ENCODE measurements around the gene PHGDH.

The PHGDH gene

DNA sequence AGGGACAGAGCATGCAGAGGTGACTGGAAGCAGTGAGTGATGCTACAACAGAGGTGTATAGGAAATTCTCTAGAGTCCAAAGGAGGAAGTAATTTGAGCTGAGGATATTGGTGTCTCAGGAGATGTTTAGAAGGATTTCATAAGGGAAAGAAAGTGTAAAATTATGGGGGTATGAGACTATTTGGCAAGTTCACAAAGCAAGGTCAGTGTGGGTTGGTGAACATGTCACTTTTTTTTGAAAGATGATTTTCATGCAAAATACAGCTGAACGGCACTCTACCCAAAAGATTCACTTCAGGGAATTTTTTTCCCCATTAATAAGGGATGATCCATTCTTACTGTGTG lies 32.8 kb downstream of the PHGDH start:
- Histone ChIP-seq H3K9me3 (ENCODE audit: control insufficient read depth, low read depth, low read length) (no peaks in the 10 kb centered on the region), H3K36me3 (ENCODE audit: control insufficient read depth, low read depth, low read length) (peaks cover 48% of the 10 kb centered on the region), H3K27me3 (ENCODE audit: control insufficient read depth, insufficient read depth, low read length) (no peaks in the 10 kb centered on the region), H3K4me1 (ENCODE audit: control insufficient read depth, low read depth, low read length) (peaks cover 10% of the 10 kb centered on the region), H3K27ac (ENCODE audit: low read length) (no peak overlapping the region), H3K4me3 (ENCODE audit: low read length) (no peak overlapping the region), H3K9ac (ENCODE audit: low read length) (no peak overlapping the region)

DNA sequence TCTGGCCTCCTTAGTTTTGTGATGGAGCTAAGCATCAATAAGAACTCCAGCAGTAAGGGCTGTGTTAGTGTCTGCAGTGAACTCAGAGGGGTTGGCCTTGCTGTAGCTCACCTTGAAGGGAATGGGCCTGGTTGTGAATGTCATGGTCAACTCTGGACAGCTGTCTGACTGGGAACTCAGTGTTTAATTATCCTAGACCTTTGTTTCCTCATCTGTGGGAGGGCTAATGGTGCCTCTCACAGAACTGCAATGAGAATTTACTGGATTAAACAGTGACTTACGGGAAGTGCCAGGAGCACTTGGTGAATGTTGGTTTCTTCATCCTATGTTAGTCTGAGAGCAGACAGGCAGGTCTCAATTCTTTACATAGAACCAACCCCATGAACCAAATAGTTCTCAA lies 33.3 kb downstream of the PHGDH start:
- Histone ChIP-seq H3K9me3 (ENCODE audit: control insufficient read depth, low read depth, low read length) (no peaks in the 10 kb centered on the region), H3K4me1 (ENCODE audit: control insufficient read depth, low read depth, low read length) (peaks cover 10% of the 10 kb centered on the region), H3K9ac (ENCODE audit: low read length) (no peak overlapping the region), H3K27me3 (ENCODE audit: control insufficient read depth, insufficient read depth, low read length) (no peaks in the 10 kb centered on the region), H3K4me3 (ENCODE audit: low read length) (no peak overlapping the region), H3K27ac (ENCODE audit: low read length) (no peak overlapping the region), H3K36me3 (ENCODE audit: control insufficient read depth, low read depth, low read length) (peaks cover 44% of the 10 kb centered on the region)

DNA sequence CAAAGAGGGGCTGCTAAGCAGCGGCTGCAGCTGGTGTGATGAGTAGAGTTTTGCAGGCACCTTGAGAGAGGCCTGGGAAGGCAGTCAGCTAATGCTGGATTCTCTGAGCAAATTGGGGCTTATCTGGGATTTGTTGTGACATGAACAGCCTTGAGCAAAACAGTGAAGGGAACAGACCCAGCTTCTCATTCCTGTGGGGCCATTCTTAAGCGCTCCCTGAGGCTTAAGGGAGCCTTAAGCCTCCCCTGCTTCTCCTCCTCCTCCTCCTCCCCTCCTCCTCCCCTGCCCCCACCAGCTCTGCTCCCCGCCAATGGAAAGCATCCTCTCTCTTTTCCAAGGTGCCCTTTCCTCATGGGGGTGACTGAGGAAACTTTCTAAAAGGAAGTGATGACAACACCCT lies 35.7 kb downstream of the PHGDH start:
- H3K27ac ChIP-seq (ENCODE audit: low read length) = no peak overlapping the region

DNA sequence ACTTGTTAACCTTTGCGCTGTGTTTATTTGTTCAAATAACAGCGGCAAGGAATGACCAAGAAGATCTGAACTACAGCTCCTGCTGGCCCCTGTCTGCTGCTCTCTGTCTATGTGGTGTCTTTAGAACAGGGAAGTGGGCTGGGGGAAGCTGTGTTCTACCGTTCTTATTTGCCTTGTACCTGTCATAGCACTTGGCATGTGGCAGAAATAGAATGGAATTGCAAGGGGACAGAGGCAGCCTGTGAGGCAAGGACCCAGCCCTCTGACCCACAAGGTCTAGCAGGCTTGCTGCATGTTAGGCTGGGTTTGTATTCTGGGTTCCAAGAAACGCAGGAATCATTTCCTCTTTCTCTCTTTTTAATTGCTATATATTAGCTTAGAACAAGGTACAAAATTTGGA lies 36.3 kb downstream of the PHGDH start:
- Histone ChIP-seq H3K27me3 (ENCODE audit: control insufficient read depth, insufficient read depth, low read length) (no peaks in the 10 kb centered on the region), H3K4me3 (ENCODE audit: low read length) (no peak overlapping the region), H3K27ac (ENCODE audit: low read length) (no peak overlapping the region), H3K36me3 (ENCODE audit: control insufficient read depth, low read depth, low read length) (peaks cover 14% of the 10 kb centered on the region), H3K9me3 (ENCODE audit: control insufficient read depth, low read depth, low read length) (no peaks in the 10 kb centered on the region), H3K9ac (ENCODE audit: low read length) (no peak overlapping the region), H3K4me1 (ENCODE audit: control insufficient read depth, low read depth, low read length) (peaks cover 10% of the 10 kb centered on the region)

More for the DNA sequence above, 35.7 kb downstream of the PHGDH start:
- Histone ChIP-seq H3K9ac (ENCODE audit: low read length) (no peak overlapping the region), H3K27me3 (ENCODE audit: control insufficient read depth, insufficient read depth, low read length) (no peaks in the 10 kb centered on the region), H3K9me3 (ENCODE audit: control insufficient read depth, low read depth, low read length) (no peaks in the 10 kb centered on the region), H3K36me3 (ENCODE audit: control insufficient read depth, low read depth, low read length) (peaks cover 20% of the 10 kb centered on the region), H3K4me3 (ENCODE audit: low read length) (no peak overlapping the region), H3K4me1 (ENCODE audit: control insufficient read depth, low read depth, low read length) (peaks cover 10% of the 10 kb centered on the region)

DNA sequence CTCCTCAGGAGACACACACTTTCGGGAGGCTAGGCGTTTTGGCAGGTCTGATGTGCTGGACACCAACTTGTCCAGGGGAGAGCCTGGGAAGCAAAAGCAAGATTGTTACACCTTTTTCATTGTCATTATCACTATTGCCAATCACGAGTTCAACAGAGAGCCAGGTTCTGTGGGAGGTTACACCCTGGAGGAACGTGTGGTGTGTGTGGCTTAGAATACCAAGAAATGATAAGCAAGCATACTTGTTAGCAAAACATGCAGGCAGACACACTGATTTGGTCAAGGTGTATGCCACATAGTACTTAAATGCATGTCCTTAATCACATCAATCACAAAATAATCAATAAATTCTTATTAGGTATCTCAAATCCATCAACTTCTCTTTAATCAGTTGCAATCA lies 40.9 kb downstream of the PHGDH start:
- no peaks in the 10 kb centered on the region for H3K36me3 ChIP-seq (ENCODE audit: control insufficient read depth, low read depth, low read length)
- H3K4me3 ChIP-seq (ENCODE audit: low read length) = no peak overlapping the region
- H3K9ac ChIP-seq (ENCODE audit: low read length) = no peak overlapping the region
- no peaks in the 10 kb centered on the region for H3K4me1 ChIP-seq (ENCODE audit: control insufficient read depth, low read depth, low read length)
- no peak overlapping the region for H3K27ac ChIP-seq (ENCODE audit: low read length)
- H3K9me3 ChIP-seq (ENCODE audit: control insufficient read depth, low read depth, low read length) = no peaks in the 10 kb centered on the region
- H3K27me3 ChIP-seq (ENCODE audit: control insufficient read depth, insufficient read depth, low read length) = no peaks in the 10 kb centered on the region

DNA sequence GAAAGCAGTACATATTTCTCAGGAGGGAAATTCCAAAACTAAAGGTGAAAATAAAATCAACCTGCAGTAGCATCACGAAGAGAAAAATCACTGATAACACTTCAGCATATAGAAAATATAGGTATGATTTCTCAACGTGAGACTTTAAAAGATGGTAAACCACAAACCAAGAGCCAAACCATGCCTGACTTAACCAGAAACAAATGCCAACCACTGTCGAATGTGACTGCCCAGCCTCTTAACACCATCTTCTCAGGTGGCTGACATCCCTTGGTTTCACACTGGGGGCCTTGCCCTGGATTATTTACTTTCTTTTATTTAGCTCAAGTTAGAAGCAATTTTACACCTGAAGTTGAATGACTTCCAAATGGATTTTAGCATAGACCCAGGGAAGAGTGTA lies 46.9 kb downstream of the PHGDH start:
- no peak overlapping the region for H3K9ac ChIP-seq (ENCODE audit: low read length)
- H3K4me1 ChIP-seq (ENCODE audit: control insufficient read depth, low read depth, low read length) = no peaks in the 10 kb centered on the region
- H3K36me3 ChIP-seq (ENCODE audit: control insufficient read depth, low read depth, low read length) = no peaks in the 10 kb centered on the region
- H3K27ac ChIP-seq (ENCODE audit: low read length) = no peak overlapping the region
- H3K4me3 ChIP-seq (ENCODE audit: low read length) = no peak overlapping the region
- no peaks in the 10 kb centered on the region for H3K9me3 ChIP-seq (ENCODE audit: control insufficient read depth, low read depth, low read length)
- no peaks in the 10 kb centered on the region for H3K27me3 ChIP-seq (ENCODE audit: control insufficient read depth, insufficient read depth, low read length)

DNA sequence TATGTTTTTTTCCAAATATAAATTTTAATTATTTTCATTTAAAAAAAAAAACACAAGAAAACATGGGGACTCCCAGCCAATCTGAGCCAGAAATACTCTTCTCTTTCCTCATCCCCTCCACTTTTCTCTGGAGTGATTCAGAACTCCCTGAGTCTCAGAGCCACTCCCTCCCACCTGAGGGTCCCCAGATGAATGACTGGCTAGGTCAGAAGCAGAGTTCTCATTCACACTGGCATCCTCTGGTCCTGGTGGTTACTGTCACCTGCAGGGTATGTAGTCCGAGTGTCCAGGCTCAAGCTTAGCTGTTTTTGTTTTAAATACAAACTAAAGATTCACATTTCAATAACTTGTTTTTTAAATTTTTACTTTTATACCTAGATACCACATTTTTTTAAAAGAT lies 50.7 kb downstream of the PHGDH start:
- Histone ChIP-seq H3K27me3 (ENCODE audit: control insufficient read depth, insufficient read depth, low read length) (no peaks in the 10 kb centered on the region), H3K4me3 (ENCODE audit: low read length) (no peak overlapping the region), H3K9me3 (ENCODE audit: control insufficient read depth, low read depth, low read length) (no peaks in the 10 kb centered on the region), H3K36me3 (ENCODE audit: control insufficient read depth, low read depth, low read length) (no peaks in the 10 kb centered on the region), H3K27ac (ENCODE audit: low read length) (no peak overlapping the region), H3K4me1 (ENCODE audit: control insufficient read depth, low read depth, low read length) (no peaks in the 10 kb centered on the region), H3K9ac (ENCODE audit: low read length) (no peak overlapping the region)

DNA sequence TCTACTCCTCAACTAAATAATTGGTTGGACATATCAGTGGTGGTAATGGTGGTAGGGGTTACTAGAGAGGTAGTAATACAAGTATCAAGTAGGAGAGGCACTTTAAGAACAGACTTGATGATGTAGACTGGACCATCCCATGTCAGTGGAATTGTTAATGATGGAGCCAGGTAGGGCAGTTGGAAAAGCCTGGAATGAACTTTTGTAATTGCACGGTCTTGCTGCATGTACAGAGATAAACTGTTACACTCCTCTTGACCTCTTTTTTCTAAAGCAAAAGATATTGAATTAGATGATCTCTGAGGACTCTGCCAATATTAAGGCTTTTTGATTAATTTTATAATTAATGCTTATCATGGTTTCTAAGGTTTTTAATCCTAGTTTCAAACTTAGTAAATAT lies 51.2 kb downstream of the PHGDH start:
- Histone ChIP-seq H3K4me3 (ENCODE audit: low read length) (no peak overlapping the region), H3K27ac (ENCODE audit: low read length) (no peak overlapping the region)

DNA sequence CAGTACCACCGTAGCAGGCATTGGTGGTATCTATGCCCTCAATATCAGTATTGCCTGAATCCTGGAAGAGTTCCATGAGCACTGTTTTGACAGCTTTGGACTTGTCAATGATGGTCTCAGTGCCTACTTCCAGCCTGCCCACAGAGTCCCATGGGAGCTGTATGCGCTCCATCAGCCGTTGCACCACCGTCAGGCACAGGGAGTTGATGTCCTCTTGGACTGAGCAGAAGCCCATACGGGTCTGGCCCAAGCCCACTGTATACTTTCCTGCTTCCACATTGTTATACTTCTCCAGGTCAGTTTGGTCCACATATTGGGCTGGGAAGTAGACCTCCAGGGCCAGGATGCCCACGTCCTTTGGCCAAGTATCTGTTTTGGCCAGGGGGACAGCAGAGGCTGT lies 52.5 kb downstream of the PHGDH start:
- no peaks in the 10 kb centered on the region for H3K9me3 ChIP-seq (ENCODE audit: control insufficient read depth, low read depth, low read length)
- no peaks in the 10 kb centered on the region for H3K27me3 ChIP-seq (ENCODE audit: control insufficient read depth, insufficient read depth, low read length)
- H3K4me3 ChIP-seq (ENCODE audit: low read length) = no peak overlapping the region
- H3K4me1 ChIP-seq (ENCODE audit: control insufficient read depth, low read depth, low read length) = no peaks in the 10 kb centered on the region
- no peaks in the 10 kb centered on the region for H3K36me3 ChIP-seq (ENCODE audit: control insufficient read depth, low read depth, low read length)
- no peak overlapping the region for H3K9ac ChIP-seq (ENCODE audit: low read length)
- H3K27ac ChIP-seq (ENCODE audit: low read length) = no peak overlapping the region

More for the DNA sequence above, 51.2 kb downstream of the PHGDH start:
- H3K4me1 ChIP-seq (ENCODE audit: control insufficient read depth, low read depth, low read length) = no peaks in the 10 kb centered on the region
- no peaks in the 10 kb centered on the region for H3K9me3 ChIP-seq (ENCODE audit: control insufficient read depth, low read depth, low read length)
- H3K36me3 ChIP-seq (ENCODE audit: control insufficient read depth, low read depth, low read length) = no peaks in the 10 kb centered on the region
- H3K9ac ChIP-seq (ENCODE audit: low read length) = no peak overlapping the region
- H3K27me3 ChIP-seq (ENCODE audit: control insufficient read depth, insufficient read depth, low read length) = no peaks in the 10 kb centered on the region

DNA sequence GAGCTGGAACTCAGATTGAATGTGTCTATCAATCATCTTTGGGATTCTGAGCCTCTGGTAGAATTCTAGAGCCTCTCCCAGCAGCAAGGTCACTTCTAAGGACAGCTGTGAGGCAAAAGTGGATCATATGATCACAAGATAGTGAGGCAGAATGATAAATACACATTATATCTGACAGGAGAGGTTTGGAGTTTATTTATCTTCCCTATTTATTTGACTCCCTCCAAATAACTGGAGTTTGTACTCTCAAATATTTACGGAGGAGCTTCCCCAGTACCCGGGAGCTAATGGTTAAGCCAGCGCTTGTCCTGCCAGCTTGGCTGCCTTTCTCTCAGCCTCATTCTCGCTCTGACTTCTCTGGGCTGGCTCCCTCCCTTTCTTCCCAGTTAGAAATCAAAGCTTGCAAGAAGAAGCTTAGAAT lies 54.6 kb downstream of the PHGDH start:
- H3K36me3 ChIP-seq (ENCODE audit: control insufficient read depth, low read depth, low read length) = no peaks in the 10 kb centered on the region
- no peak overlapping the region for H3K9ac ChIP-seq (ENCODE audit: low read length)
- no peak overlapping the region for H3K4me3 ChIP-seq (ENCODE audit: low read length)
- no peak overlapping the region for H3K27ac ChIP-seq (ENCODE audit: low read length)
- no peaks in the 10 kb centered on the region for H3K4me1 ChIP-seq (ENCODE audit: control insufficient read depth, low read depth, low read length)
- no peaks in the 10 kb centered on the region for H3K9me3 ChIP-seq (ENCODE audit: control insufficient read depth, low read depth, low read length)
- H3K27me3 ChIP-seq (ENCODE audit: control insufficient read depth, insufficient read depth, low read length) = no peaks in the 10 kb centered on the region

DNA sequence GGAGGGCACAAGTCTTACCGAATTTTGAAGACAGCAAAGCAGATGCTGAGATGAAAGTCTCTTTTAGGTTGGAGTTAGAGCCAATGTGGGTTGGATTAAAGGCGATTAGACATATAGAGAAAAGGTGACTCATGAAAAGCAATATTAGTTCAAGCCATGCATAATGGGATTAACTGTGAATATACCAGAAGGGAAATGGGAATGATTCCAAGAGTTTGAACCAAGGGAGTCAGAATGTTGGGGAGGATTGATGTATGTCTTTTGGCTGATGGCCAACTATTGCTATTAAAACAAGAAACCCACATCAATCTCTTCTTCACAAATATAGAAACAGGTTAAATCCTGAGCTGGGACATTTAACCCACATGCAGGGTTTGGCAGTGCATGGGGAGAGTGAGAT lies 55.8 kb downstream of the PHGDH start:
- H3K9ac ChIP-seq (ENCODE audit: low read length) = no peak overlapping the region
- H3K27me3 ChIP-seq (ENCODE audit: control insufficient read depth, insufficient read depth, low read length) = no peaks in the 10 kb centered on the region
- no peak overlapping the region for H3K4me3 ChIP-seq (ENCODE audit: low read length)
- H3K4me1 ChIP-seq (ENCODE audit: control insufficient read depth, low read depth, low read length) = no peaks in the 10 kb centered on the region
- no peaks in the 10 kb centered on the region for H3K9me3 ChIP-seq (ENCODE audit: control insufficient read depth, low read depth, low read length)
- no peaks in the 10 kb centered on the region for H3K36me3 ChIP-seq (ENCODE audit: control insufficient read depth, low read depth, low read length)
- no peak overlapping the region for H3K27ac ChIP-seq (ENCODE audit: low read length)

DNA sequence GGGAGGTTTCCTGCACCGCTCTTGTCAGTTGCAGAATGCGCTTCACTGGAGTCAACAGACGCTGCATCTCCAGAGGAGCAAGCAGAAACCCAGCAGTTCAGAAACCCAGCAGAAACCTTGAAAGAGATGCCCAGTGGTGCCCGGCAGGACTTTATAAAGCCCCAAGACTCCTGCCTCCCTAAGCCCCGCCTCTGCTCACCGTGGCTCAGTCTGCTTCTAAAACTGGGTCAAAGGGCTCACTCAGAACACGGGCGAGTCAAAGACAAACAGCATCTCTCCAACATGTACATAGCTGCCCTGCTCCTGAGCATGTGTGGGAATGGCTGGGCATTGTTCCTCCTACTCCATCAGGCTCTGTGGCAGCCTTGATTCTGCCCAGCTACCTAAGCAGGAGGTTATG lies 57.0 kb downstream of the PHGDH start, which contains the start of gene HMGCS2:
HMGCS2 (minus strand) TSS at position 128 of the 400 bp plus-strand sequence; CDS start at position 67, 61 bp downstream.
- Histone ChIP-seq H3K9me3 (ENCODE audit: control insufficient read depth, low read depth, low read length) (no peaks in the 10 kb centered on the region), H3K36me3 (ENCODE audit: control insufficient read depth, low read depth, low read length) (no peaks in the 10 kb centered on the region), H3K4me3 (ENCODE audit: low read length) (no peak within 1 kb of the TSS), H3K27me3 (ENCODE audit: control insufficient read depth, insufficient read depth, low read length) (no peaks in the 10 kb centered on the region), H3K9ac (ENCODE audit: low read length) (no peak within 1 kb of the TSS), H3K27ac (ENCODE audit: low read length) (no peak within 1 kb of the TSS), H3K4me1 (ENCODE audit: control insufficient read depth, low read depth, low read length) (peaks cover 5% of the 10 kb centered on the region)
